Measurements from ENCODE around the gene GPR35. TPM values are rescaled to one million over a fixed set of nuclear protein-coding genes. Genes with fewer than 3 reads are reported as not detected.

Gene GPR35
- total and polyA plus RNA-seq, 10 of the 15 experiments (the other 5 are each of a cell fraction or from before 2014, with no cell fraction given) = 0.14 to 1.6 (median 0.75) TPM; not detected in 3

- no peak for TF ChIP-seq HDGF (IDR thresholded peaks at IDR 0.05)
- TF ChIP-seq RFX5 (IDR thresholded peaks at IDR 0.05; ENCODE audit: low read depth, low read length) = no peak
- no peak for TF ChIP-seq MYC (IDR thresholded peaks at IDR 0.05; ENCODE audit: insufficient read depth, insufficient read length, insufficient replicate concordance, low read length, severe bottlenecking)
- TF ChIP-seq CHD4 (IDR thresholded peaks at IDR 0.05) = no peak
- TF ChIP-seq, protein P1, sequence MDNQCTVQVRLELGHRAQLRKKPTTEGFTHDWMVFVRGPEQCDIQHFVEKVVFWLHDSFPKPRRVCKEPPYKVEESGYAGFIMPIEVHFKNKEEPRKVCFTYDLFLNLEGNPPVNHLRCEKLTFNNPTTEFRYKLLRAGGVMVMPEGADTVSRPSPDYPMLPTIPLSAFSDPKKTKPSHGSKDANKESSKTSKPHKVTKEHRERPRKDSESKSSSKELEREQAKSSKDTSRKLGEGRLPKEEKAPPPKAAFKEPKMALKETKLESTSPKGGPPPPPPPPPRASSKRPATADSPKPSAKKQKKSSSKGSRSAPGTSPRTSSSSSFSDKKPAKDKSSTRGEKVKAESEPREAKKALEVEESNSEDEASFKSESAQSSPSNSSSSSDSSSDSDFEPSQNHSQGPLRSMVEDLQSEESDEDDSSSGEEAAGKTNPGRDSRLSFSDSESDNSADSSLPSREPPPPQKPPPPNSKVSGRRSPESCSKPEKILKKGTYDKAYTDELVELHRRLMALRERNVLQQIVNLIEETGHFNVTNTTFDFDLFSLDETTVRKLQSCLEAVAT (IDR thresholded peaks at IDR 0.05) = no peak
- peak in 1 of 2 experiments; percentile 67; a peak in 1 of 4 replicates for TF ChIP-seq SRF (IDR thresholded peaks at IDR 0.05; ENCODE audit: low read depth in 2 of 2, low read length in 2 of 2)
- TF ChIP-seq HCFC1 (IDR thresholded peaks at IDR 0.05; ENCODE audit: low read length) = no peak
- no peak for TF ChIP-seq ZBED1 (IDR thresholded peaks at IDR 0.05; ENCODE audit: borderline replicate concordance)
- TF ChIP-seq FOS (IDR thresholded peaks at IDR 0.05; ENCODE audit: borderline replicate concordance, extremely low read depth, insufficient read length) = no peak
- TF ChIP-seq SPI1 (IDR thresholded peaks at IDR 0.05; ENCODE audit: borderline replicate concordance, insufficient read depth, low read depth, low read length) = 0 out of 2 replicates have a peak, but pooled peaks have one; percentile 15
- TF ChIP-seq ZBTB33 (IDR thresholded peaks at IDR 0.05) = no peak
- TF ChIP-seq RB1 (IDR thresholded peaks at IDR 0.05; ENCODE audit: borderline replicate concordance) = no peak
- TF ChIP-seq, protein P2, sequence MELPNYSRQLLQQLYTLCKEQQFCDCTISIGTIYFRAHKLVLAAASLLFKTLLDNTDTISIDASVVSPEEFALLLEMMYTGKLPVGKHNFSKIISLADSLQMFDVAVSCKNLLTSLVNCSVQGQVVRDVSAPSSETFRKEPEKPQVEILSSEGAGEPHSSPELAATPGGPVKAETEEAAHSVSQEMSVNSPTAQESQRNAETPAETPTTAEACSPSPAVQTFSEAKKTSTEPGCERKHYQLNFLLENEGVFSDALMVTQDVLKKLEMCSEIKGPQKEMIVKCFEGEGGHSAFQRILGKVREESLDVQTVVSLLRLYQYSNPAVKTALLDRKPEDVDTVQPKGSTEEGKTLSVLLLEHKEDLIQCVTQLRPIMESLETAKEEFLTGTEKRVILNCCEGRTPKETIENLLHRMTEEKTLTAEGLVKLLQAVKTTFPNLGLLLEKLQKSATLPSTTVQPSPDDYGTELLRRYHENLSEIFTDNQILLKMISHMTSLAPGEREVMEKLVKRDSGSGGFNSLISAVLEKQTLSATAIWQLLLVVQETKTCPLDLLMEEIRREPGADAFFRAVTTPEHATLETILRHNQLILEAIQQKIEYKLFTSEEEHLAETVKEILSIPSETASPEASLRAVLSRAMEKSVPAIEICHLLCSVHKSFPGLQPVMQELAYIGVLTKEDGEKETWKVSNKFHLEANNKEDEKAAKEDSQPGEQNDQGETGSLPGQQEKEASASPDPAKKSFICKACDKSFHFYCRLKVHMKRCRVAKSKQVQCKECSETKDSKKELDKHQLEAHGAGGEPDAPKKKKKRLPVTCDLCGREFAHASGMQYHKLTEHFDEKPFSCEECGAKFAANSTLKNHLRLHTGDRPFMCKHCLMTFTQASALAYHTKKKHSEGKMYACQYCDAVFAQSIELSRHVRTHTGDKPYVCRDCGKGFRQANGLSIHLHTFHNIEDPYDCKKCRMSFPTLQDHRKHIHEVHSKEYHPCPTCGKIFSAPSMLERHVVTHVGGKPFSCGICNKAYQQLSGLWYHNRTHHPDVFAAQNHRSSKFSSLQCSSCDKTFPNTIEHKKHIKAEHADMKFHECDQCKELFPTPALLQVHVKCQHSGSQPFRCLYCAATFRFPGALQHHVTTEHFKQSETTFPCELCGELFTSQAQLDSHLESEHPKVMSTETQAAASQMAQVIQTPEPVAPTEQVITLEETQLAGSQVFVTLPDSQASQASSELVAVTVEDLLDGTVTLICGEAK (IDR thresholded peaks at IDR 0.05; ENCODE audit: borderline replicate concordance) = no peak
- TF ChIP-seq EP300 (IDR thresholded peaks at IDR 0.05; ENCODE audit: borderline replicate concordance in 1 of 2, control insufficient read depth in 1 of 2, low read depth in 2 of 2, low read length in 2 of 2) = no peak
- no peak for TF ChIP-seq RAD21 (IDR thresholded peaks at IDR 0.05; ENCODE audit: insufficient read depth, low read depth, low read length)
- TF ChIP-seq POLR2A (IDR thresholded peaks at IDR 0.05; ENCODE audit: low read depth, low read length) = peak; percentile 14; the same call in 1 of the 2 replicates
- TF ChIP-seq ESRRA (IDR thresholded peaks at IDR 0.05; ENCODE audit: low read length) = no peak
- no peak; the same call in 1 of the 2 replicates for TF ChIP-seq CREB1 (IDR thresholded peaks at IDR 0.05; ENCODE audit: low read depth)
- no peak for TF ChIP-seq ZNF384 (IDR thresholded peaks at IDR 0.05; ENCODE audit: borderline replicate concordance, low read depth, low read length)
- TF ChIP-seq ATF2 (IDR thresholded peaks at IDR 0.05; ENCODE audit: low read length) = no peak
- no peak for TF ChIP-seq GABPA (IDR thresholded peaks at IDR 0.05; ENCODE audit: low read depth)
- TF ChIP-seq BCL11A (IDR thresholded peaks at IDR 0.05; ENCODE audit: low read depth, low read length) = no peak
- no peak for TF ChIP-seq CEBPB (IDR thresholded peaks at IDR 0.05; ENCODE audit: borderline replicate concordance in 1 of 2, low read depth in 2 of 2, low read length in 2 of 2)
These were observed 40.2 kb upstream of the GPR35 start (continued) for GRCh38 chr2:240585101-240585500.

Data from GM12878 (cell line).